ENCODE measurements around the gene DAB1. TPM values are rescaled to one million over a fixed set of nuclear protein-coding genes. Genes with fewer than 3 reads are reported as not detected.

The DAB1 gene
- total and polyA plus RNA-seq, 2 of the 8 experiments (the other 6 are each of a cell fraction or from before 2014, with no cell fraction given): 4.4 to 11.8 TPM

GRCh38 chr1:57418971-57419370, 4.9 kb downstream of the DAB1 start:
- no peak overlapping the region for H2BK12ac ChIP-seq (ENCODE audit: low read depth, low read length)
- H3K18ac ChIP-seq (ENCODE audit: extremely low read depth, low read length): no peak overlapping the region
- no peak overlapping the region for H2BK120ac ChIP-seq (replicated peaks; ENCODE audit: low read depth, low read length)
- no peak overlapping the region for H4K8ac ChIP-seq (ENCODE audit: extremely low read depth, insufficient read depth, low read length)
- no peak overlapping the region for H2BK15ac ChIP-seq (ENCODE audit: low read length)
- no peaks in the 10 kb centered on the region for H3K36me3 ChIP-seq (ENCODE audit: control insufficient read depth in 2 of 4, insufficient read depth in 4 of 4, low read length in 3 of 4)
- no peak overlapping the region for H3K9ac ChIP-seq (replicated peaks in 1 of 4; ENCODE audit: extremely low read depth in 1 of 4, low read depth in 3 of 4, low read length in 3 of 4)
- H3K23ac ChIP-seq (ENCODE audit: insufficient read length): no peak overlapping the region
- H3K56ac ChIP-seq (replicated peaks; ENCODE audit: insufficient read length, low read depth, low read length): no peak overlapping the region
- no peaks in the 10 kb centered on the region for H4K20me1 ChIP-seq (replicated peaks in 1 of 2; ENCODE audit: control insufficient read depth in 1 of 2, insufficient read depth in 2 of 2, low read length in 2 of 2)
- H3K27ac ChIP-seq (ENCODE audit: low read depth, low read length): no peak overlapping the region
- no peak overlapping the region for H3K14ac ChIP-seq (ENCODE audit: insufficient read length)
- peaks cover 0 to 10% (median 0%) of the 10 kb centered on the region in 4 experiments; a peak in 3 of 7 replicates for H3K4me1 ChIP-seq (replicated peaks in 1 of 4; ENCODE audit: control insufficient read depth in 3 of 4, insufficient read depth in 4 of 4, low read length in 3 of 4)
- DNase-seq (ENCODE audit: low read depth in 1 of 2, low spot score in 2 of 2): no peak
- FAIRE-seq: no peak
- no peak overlapping the region for H2BK5ac ChIP-seq (ENCODE audit: low read depth, low read length)
- H3K4ac ChIP-seq (replicated peaks; ENCODE audit: insufficient read length, low read depth, low read length): no peak overlapping the region
- H3K27me3 ChIP-seq (replicated peaks in 1 of 4; ENCODE audit: control insufficient read depth in 3 of 4, extremely low read depth in 1 of 4, insufficient read depth in 3 of 4, low read length in 3 of 4): peaks cover 0 to 4% (median 0%) of the 10 kb centered on the region in 4 experiments; a peak in 2 of 7 replicates
- H3K4me3 ChIP-seq (ENCODE audit: extremely low read depth in 1 of 4, insufficient read depth in 2 of 4, low read depth in 3 of 4, low read length in 4 of 4): no peak overlapping the region
- peaks cover 0 to 4% of the 10 kb centered on the region in 2 experiments; a peak in 1 of 4 replicates for H3K79me2 ChIP-seq (ENCODE audit: control insufficient read depth in 1 of 2, insufficient read depth in 2 of 2, low read length in 2 of 2)
- H2AFZ ChIP-seq (ENCODE audit: low read length): no peak overlapping the region
- H3K79me1 ChIP-seq (ENCODE audit: low read depth, low read length): no peaks in the 10 kb centered on the region
- POLR2A ChIA-PET (ENCODE audit: partially characterized antibody): no interaction called here
- no peaks in the 10 kb centered on the region for H3K9me3 ChIP-seq (ENCODE audit: insufficient read depth in 2 of 2, low read depth in 1 of 2, low read length in 1 of 2)
- H3K4me2 ChIP-seq (ENCODE audit: insufficient read depth in 1 of 2, low read depth in 2 of 2, low read length in 2 of 2): no peak overlapping the region
- 89% methylated on average over 4 of the region's 4 CpGs; no CpG with 5 or more reads in 1 of the 2 experiments for WGBS, 2 experiments (ENCODE audit: extremely low coverage in 1 of 2, insufficient coverage in 1 of 2, insufficient read length in 1 of 2, insufficient replicate concordance in 2 of 2, low coverage in 1 of 2, low lambda C conversion rate in 2 of 2, missing lambda C conversion rate in 1 of 2)
- no peak overlapping the region for H2AK5ac ChIP-seq (ENCODE audit: low read depth, low read length)
- H4K91ac ChIP-seq (replicated peaks; ENCODE audit: insufficient read length, low read length): no peak overlapping the region
- H4K5ac ChIP-seq (ENCODE audit: insufficient read length, low read depth, low read length): no peak overlapping the region
- no peak overlapping the region for H2BK20ac ChIP-seq (ENCODE audit: low read length)
- H3K23me2 ChIP-seq (ENCODE audit: low read depth, low read length): peaks cover 15% of the 10 kb centered on the region; the same call in 1 of the 2 replicates
- CTCF ChIA-PET (ENCODE audit: partially characterized antibody): interaction anchor here (1.4 kb wide), 1 partner anchor 186 kb away, joined by 3 read pairs; no protein-coding TSS in a partner anchor
- TF ChIP-seq PHF8 (conservative IDR thresholded peaks at IDR 0.05; ENCODE audit: low read depth, low read length) (no peak), CBX5 (IDR thresholded peaks at IDR 0.05; ENCODE audit: low read depth, low read length) (no peak), KDM4A (IDR thresholded peaks at IDR 0.05; ENCODE audit: low read depth, low read length, severe bottlenecking) (no peak), CTBP2 (IDR thresholded peaks at IDR 0.05; ENCODE audit: borderline replicate concordance, insufficient read depth, insufficient read length, low read length) (no peak), SUZ12 (IDR thresholded peaks at IDR 0.05; ENCODE audit: low read length) (no peak), RAD21 (IDR thresholded peaks at IDR 0.05 in 1 of 2, conservative IDR thresholded peaks at IDR 0.05 in 1 of 2; ENCODE audit: low read depth in 2 of 2, low read length in 2 of 2) (no peak), TCF12 (IDR thresholded peaks at IDR 0.05; ENCODE audit: low read depth, low read length) (no peak), CHD2 (IDR thresholded peaks at IDR 0.05; ENCODE audit: low read length) (no peak), TAF7 (optimal IDR thresholded peaks at IDR 0.05; ENCODE audit: borderline replicate concordance, low read depth, low read length) (no peak), E2F6 (IDR thresholded peaks at IDR 0.05) (no peak), EZH2 (IDR thresholded peaks at IDR 0.05; ENCODE audit: low read depth, low read length, severe bottlenecking) (no peak), KDM1A (IDR thresholded peaks at IDR 0.05; ENCODE audit: borderline replicate concordance, low read length) (no peak), BRCA1 (IDR thresholded peaks at IDR 0.05; ENCODE audit: low read depth, low read length) (no peak)

Measured in H1 (cell line).